COR-L47 (cell line): Measurements from ENCODE around the gene OSBPL3.
"Not testable (repeated sequence)": the region's sequence is repeated elsewhere in the genome, so short reads cannot be mapped to it uniquely, and the experiment has no call there.

Experiments
- DNase-seq: peaks from one replicate; lab custom pipeline; 2025; lab: John Stamatoyannopoulos, UW

OSBPL3 gene

DNA sequence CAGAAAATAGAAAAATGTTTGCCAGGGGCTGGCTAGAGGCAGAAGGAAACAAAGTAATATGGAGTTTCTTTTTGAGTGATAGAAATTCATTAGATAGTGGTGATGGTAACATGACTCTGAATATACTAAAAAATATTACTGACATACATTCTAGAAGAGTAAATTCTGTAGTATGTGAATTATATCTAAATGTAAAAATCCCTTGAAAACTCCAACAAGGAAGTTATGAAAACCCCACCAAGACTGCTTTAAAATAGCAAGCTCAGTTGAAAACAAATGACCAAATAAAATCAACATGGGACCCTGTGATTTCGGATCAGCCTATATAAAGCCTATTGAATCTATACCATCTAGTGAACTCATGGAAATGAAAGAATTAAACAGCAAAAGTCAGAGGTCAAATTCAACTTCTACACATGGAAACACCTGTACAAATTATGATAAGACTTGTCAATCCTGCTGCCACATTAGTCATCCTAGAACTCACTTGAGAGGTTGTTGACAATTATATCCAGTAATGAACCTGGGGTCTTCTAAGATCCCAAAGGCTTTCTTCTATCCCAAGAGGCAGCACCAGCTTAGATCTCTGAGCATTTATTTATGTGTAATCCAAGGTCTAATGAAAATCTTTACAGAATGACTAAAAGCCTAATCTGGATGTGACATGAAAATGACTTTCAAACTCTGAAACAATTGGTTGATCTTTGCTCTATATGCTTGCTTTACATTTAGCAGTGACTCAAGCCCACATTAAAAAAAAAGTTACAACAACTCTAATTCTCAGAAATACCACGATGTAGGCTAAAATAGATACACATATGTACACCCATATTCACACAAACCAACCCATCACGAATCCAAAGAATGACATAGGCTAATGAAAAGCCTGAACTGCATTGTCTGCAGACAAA, 59.3 kb downstream of the OSBPL3 start:
- DNase-seq, result no peak

DNA sequence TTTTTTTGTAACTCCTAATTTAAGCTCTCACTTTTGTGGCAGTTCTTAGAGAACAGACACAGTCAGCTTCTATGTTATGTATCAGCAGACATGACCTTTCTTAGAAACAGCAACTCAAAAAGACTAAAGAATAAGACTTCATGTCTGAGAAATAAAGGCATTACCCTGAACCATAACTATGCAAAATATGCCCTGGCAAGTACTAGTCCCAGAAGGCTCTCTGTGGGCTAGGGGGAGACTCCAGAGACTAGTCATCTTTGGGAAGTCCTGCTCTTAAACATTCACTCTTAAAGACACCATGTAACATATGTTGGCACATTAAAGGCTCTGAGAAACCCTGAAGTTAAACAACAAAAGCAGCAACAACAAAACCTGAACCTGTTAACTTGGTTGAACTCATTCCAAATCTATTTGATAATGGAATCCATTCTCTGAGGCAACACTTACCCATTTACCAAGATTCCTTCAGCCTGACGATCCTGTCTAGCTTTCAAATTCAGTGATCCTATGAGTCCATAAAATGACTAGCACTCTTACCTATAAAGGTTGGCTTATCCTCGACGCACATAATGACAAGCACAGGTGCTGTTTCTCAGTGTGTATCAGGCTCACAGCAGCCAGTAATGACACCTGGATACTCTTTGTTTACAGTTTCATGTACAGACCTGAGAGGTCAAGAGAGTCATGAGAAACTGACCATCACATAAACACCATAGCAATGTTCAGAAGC, 62.3 kb downstream of the OSBPL3 start:
- no peak for DNase-seq

DNA sequence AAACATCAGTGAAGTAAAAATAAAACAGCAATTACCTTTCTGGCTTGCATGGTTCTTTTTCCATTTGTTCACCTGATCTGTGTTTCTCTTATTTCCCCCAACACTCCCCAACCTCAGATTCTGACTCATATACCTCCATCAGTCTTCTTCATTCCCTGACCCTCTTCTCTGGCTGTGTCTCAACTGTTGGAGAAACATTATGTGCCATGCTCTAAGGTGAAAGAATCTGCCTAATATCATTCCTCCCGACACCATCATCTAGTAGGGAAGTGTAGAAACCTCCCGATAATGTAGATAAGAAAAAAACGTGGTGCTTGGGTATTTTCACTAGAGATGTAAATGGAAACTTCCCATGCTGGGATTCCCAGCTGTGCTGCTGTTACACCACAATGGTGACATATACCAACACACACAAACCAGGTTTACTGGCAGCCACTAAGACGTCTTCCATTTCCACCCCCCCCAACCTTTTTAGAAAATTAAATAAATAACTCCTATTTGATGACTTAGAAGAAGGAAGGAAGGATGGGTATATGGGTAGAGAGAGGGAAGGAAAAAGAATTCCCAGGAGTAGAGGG, 63.4 kb downstream of the OSBPL3 start:
- DNase-seq, result no peak

DNA sequence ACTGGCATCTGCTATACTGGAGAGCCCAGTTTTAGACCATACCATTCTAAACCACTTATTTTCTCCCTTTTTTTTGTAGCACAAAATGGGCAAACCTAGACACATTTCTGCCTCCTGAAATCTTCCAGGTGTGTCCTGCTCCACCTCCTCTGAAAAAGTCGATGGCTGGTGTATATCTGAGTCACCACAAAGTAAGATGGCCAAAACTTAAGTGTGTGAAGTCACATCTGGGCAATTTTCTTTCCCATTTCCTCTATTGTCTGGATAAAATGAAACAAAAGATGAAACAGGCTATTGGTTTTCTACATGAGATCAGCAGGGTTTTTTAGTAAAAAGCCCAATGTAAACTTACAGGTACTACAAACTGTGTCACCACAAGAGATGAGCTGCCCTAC, 65.5 kb downstream of the OSBPL3 start:
- no peak for DNase-seq

DNA sequence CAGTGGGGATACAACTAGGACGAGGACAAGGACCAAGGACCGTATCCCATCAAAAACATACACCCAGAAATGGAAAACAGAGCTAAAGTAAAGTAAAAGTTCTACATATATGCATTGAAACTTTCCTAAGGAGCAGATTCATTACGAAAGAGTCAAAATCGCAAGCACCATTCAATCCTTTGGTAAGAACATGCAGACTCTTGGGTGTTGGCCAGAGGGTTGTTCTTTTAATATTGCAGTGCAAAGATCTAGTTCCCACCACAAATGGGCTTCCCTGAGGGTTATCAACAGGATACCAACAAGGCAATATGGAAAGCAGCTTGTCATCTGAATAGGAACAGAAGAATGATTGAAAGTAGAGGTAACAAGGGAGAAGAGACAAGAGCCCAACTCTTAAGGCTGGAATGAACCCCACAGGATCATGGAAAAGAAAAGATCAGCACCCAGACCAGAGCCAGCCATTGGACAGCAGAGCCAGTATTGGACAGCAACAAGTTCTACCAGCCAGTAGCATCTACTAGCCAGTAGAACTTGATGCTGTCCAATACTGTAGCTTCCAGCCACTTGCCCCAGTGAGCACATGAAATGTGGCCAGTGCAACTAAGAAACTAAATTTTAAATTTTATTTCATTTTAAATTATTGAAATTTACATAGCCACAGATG, 66.0 kb downstream of the OSBPL3 start:
- DNase-seq, result no peak

DNA sequence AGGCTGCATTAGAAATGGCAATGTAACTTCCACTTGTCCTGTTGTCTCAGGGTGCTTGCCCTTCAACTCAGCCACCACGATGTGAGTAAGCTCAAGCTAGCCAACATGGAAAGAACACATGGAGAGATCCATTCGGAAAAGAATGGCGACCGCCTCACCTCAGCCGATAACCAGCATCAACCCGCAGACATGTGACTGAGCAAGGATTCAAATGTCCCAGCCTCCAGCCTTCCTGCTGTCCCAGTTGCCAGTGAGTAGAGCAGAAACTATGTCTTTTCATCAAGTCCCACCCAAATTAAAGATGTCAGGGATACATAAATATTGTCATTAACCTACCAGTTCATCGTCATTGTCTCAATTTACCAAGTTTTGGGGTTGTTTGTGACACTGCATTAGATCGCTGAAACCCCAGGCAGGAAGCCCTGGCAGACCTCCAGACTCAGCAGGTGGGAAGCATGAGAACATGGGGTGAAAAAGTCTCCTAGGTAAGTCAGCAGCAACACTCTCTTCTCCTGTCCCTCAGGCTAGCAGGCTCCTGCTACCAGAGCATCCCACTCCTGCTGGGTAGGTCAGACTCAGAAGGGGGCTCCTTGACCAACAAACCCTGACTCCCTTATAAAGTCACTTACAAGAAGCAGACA, 67.0 kb downstream of the OSBPL3 start:
- DNase-seq, result no peak

DNA sequence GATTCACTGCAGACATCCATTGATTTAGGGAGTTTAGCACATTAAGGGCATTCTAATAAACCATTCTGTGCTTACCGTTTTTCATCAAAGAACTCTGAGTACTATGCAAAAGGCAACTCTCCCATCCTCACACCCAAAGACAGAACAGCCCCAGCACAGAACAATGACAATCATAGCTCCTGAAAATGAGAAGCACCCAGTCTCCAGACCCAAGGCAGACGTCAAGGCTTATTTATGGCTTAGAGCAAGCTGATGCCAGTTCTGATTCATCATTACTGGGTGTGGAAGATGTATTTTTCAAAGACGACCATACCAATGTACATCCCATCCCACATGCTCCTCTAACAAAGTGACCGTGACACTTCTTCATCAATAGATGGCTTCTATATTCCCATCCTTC, 67.6 kb downstream of the OSBPL3 start:
- DNase-seq, result no peak

DNA sequence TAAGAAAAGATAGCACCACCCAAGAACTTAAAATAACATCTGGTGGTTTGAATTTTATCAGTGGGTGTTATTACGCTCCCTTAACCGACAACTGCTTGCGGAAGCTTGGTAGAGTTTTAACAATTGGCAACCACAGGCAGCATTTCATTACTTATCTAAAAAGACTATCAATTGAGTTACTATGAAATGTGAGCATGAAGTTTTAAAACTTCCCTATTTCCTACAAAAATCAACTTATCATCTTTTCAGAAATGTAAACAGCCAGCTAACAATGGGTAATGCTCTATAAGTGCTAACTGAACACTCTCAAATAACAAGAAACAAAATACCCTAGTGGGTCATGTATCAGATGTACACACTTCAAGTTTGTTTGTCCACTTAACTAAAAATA, 68.8 kb downstream of the OSBPL3 start:
- DNase-seq, result no peak

DNA sequence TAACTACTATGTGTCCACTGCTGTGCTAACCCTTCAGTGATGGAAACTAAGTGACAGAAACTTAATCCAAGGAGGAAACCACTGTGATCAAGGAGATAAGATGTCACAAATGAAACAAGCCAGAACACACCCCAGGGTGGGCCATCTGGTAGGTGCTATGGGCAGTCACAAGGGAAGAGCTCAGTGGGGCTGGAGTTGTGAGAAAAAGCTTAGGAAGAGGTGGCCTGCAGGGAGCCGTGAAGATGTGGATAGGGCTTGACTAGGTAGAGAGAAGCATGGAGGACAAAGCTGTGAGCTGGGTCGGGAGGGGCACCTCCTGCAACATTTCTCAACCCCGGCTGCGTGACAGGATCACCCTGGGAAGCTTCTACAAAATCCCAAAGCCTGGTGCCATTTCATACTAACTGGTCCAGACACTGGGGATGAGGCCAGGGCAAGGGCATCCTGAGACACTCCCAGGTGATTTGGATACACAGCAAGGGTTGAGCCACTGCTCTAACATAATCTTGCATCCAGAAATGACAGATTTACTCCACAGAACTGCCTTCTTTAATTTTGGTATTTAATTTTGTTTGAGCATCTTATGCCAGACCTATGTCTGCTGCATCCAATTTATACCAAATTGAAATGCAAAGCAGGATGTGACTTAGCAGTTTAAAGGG, 69.3 kb downstream of the OSBPL3 start:
- DNase-seq, result no peak

DNA sequence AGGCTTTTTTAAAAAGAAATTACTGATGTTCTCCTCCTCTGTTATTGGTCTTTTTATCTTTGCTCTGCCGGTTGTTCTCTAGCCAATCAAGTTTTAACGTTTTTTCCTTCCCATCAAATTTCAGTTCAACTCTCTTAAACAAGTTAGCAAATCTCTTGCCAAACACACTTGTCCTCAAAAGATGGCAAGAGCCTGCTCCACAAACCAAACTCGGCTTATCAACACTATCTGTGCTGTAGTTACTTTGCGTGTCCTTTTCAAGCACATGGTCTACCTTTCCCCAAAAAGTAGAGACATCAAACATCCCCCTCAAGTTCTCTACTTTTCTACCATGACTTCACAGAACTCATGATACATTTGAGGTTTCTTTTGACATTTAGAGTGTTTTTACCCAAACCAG, 71.3 kb downstream of the OSBPL3 start:
- no peak for DNase-seq

DNA sequence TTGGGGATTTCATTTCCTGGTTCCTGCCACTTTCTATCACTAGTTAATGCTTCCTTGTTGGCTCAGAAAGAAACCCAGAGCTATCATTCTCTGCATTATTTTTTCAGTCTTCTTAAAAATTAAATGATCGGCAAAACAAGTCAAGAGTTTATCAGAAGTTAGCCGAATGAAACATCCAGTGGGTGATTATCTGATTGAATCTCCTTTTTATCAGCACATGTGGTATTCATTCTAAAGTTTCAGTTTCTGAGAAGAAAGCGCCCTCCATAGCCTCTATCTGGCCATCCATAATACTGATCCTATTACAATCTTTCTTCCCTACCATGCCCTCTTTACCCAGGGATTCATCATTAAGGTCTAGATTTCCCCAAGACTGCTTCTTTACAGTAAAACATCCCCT, 71.8 kb downstream of the OSBPL3 start:
- DNase-seq, result no peak

DNA sequence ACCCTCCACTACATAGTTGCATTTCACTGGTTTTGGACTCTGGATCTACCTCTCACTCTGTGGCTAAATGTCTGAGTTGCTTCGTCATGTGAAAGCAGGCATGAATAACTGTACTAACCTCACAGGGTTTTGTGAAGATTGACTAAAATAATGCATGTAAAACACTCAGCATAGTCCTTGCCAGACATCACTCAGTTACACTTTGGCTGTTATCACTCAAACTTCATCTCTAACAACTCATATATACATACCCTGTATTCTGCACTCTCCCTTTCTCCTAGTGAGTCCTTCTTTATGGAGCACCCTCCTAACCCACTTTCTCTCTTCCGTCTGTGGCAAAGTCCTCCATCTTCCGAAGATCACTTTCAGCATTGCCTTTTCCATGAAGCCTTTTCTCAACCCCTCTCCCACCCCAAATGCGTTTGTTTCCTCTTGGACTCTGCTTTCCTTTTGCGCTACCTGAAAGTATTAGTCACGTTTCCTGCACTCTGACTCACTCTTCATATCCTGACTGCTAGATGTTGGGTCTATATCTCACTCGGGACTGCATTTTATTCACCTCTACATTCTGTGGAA, 72.6 kb downstream of the OSBPL3 start:
- DNase-seq, result no peak

DNA sequence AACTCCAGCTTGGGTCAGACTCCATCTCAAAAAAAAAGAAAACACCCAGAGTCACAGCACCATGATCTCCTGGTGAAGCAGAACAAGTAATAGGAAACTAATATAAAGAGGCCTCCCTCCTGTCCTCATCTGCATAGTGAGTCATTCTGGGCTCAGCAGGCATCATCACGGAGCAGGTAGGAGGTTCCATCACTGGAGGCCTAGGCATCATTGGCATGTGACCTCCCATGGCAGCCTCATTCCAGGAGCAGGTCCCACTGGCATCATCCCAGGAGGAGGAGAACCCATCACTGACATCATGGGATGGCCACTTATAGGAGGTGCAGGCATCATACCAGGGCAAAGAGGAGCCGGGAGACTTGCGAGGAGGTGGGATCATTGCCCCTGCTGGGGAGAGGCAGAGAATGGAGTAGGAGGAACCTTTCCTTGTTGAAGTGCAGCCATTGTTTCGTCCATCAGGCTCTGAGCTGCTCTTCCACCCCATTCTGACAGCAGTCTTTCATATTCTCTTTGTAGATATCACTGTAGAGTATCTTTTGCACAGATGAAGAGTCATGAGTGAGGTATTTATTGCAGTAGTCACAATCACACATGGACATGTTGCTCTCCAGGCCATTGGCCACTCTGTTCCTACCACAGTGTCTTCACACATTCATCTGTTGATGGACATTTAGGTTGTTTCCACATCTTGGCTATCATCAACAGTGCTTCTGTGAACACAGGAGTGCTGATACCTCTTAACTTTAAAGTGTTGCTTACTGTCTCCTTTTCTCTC, 73.8 kb downstream of the OSBPL3 start:
- no peak for DNase-seq

DNA sequence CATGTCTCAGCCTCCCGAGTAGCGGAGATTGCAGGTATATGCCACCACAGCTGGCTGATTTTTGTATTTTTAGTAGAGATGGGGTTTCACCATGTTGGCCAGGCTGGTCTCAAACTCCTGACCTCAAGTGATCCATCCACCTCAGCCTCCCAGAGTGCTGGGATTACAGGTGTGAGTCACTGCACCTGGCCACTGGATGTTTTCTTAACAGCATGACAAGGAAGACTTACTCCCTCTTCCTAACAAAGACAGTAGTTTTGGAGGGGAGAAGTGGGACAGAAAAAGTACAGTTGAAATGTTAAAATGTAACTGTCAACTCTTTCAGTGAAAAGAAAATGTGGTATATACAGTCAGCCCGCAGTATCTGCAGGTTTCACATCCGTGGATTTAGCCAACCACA, 76.0 kb downstream of the OSBPL3 start:
- DNase-seq, result not testable (repeated sequence)

DNA sequence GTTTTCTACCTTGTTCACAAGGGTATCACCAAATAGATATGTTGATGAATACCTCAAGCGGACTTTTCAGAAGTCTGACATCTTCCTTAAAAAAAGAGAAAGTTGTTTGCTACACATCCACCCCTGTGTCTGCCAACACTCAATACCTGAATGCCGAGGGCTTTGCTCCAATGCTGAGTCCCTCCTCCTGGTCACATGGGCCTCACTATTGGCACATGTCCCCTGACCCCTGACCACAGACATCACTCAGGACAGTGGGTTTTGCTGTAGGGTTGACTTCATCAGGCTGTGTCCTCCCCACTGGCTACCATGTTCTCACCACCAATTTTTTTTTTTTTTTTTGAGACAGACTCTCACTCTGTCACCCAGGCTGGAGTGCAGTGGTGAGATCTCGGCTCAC, 76.4 kb downstream of the OSBPL3 start:
- DNase-seq, result no peak

DNA sequence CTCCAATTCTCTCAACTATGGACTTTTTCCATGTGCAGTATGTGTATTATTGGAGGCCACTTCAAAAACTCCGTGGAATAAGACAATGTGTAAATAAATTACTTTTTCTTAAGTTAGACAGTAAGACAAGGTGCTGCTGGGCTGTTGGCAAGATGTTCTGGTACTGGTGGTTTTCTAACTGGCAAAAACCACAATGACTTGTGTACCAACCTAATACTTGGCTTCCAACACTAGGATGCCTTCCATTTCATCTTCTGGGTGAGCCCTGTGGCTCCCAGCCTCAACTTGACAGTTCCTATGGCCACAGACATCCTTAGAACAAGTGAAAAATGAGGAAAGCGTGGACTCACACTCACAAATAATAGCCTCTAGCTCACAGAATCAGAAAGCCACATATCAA, 77.0 kb downstream of the OSBPL3 start:
- DNase-seq, result no peak

DNA sequence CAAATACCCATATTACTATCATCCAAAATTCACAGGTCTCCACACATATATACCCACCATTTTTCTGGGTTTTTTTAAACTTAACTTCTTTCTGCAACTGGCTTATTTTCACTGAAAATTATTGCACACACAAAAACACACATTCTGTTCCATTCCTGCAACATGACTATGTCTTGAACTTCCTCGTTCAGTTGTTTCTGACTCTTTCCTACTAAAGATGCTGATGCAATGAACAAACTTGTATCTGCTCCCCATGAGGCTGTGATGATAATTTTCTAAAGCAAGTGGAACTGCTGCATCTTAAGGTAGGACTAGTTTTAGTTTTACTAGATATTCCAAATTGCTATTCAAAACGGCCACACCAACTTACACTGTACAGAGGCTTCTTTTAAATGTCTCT, 77.7 kb downstream of the OSBPL3 start:
- no peak for DNase-seq

DNA sequence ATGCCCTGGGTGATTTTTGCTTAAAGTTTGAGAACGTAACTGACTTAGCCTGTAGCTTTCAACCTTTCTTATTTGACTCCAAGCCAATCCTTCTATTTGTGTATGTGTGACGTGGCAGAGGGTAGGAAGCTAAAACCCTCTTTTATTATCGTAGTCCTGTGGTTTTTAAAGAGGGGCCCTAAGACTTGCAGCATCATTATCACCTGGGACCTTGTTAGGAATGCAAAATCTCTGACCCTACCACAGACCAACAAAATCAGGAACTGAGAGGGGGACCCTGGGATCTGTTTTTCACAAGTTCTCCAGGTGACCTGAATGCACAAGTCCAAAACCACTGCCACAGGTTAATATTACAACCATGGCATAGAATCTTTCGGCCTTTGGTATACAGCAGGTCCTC, 80.1 kb downstream of the OSBPL3 start:
- no peak for DNase-seq

DNA sequence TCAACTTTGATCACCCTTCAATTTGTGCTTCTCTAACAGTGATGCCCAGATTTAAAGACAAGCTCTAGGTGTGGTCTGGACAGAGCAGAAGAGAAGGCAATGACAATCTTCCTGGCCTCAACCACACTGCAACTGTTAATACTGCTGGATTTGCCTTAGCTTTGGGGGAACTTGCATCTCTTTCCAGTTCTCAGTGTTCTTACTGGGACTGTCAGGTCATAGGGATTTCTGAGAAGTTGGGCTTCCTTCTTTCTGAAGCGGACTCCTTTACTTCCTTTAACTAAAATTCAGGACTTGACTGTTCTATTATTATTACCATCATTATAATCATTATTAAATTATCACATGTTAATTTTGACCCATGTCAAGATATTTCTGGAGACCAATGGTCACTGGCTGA, 80.8 kb downstream of the OSBPL3 start:
- DNase-seq, result no peak

DNA sequence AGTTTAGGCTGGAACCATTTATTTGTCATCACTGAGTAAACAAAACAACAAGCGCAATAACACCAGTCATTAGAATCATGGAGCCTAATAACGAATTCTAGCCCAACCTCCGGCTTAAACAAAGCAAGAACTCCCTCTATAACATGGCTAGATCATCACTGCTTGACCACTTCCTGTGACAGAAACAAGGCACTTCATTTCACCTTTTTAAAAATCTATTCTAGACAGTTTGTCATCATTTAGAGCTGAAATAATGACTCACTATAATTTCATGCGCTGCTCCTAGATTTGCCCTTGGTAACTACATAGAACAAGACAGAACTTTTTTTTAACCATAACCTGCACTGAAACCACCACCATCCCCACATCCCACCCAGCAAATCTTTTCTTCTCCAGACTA, 81.3 kb downstream of the OSBPL3 start:
- DNase-seq, result no peak
